ENCODE data around the gene PCID2.

Gene PCID2

GRCh38 chr13:113202912-113203311 is 5.6 kb downstream of the PCID2 start:
- no peaks in the 10 kb centered on the region for H3K9me3 ChIP-seq (ENCODE audit: control insufficient read depth, low read depth, low read length)
- H3K4me1 ChIP-seq (ENCODE audit: control insufficient read depth, low read depth, low read length), result peaks cover 6% of the 10 kb centered on the region
- no peak overlapping the region for H3K9ac ChIP-seq (ENCODE audit: low read length)
- peaks cover 37% of the 10 kb centered on the region for H3K36me3 ChIP-seq (ENCODE audit: control insufficient read depth, low read depth, low read length)
- H3K4me3 ChIP-seq (ENCODE audit: low read length), result no peak overlapping the region
- H3K27ac ChIP-seq (ENCODE audit: low read length), result no peak overlapping the region
- H3K27me3 ChIP-seq (ENCODE audit: control insufficient read depth, insufficient read depth, low read length), result no peaks in the 10 kb centered on the region

DNA sequence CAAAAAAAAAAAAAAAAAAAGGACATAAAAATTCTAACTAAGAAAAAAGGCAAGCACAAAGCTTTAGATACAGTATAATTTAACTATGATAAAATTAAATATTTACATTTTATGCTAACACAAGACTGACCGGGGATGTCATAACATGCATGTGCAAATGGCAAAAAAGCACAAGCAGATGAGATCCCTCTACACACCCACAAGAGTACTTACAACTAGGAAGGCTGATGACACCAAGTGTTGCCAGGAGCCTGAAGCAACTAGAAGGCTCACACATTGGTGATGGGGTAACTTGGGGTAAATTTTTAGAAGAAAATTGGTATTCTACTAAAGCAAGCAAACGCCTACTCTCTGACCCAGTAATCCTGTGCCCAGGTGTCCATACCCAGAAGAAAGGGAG is 6.7 kb downstream of the PCID2 start:
- Histone ChIP-seq H3K9me3 (ENCODE audit: control insufficient read depth, low read depth, low read length) (no peaks in the 10 kb centered on the region), H3K9ac (ENCODE audit: low read length) (no peak overlapping the region), H3K36me3 (ENCODE audit: control insufficient read depth, low read depth, low read length) (peaks cover 44% of the 10 kb centered on the region), H3K27me3 (ENCODE audit: control insufficient read depth, insufficient read depth, low read length) (no peaks in the 10 kb centered on the region), H3K27ac (ENCODE audit: low read length) (no peak overlapping the region), H3K4me1 (ENCODE audit: control insufficient read depth, low read depth, low read length) (no peaks in the 10 kb centered on the region), H3K4me3 (ENCODE audit: low read length) (no peak overlapping the region)

DNA sequence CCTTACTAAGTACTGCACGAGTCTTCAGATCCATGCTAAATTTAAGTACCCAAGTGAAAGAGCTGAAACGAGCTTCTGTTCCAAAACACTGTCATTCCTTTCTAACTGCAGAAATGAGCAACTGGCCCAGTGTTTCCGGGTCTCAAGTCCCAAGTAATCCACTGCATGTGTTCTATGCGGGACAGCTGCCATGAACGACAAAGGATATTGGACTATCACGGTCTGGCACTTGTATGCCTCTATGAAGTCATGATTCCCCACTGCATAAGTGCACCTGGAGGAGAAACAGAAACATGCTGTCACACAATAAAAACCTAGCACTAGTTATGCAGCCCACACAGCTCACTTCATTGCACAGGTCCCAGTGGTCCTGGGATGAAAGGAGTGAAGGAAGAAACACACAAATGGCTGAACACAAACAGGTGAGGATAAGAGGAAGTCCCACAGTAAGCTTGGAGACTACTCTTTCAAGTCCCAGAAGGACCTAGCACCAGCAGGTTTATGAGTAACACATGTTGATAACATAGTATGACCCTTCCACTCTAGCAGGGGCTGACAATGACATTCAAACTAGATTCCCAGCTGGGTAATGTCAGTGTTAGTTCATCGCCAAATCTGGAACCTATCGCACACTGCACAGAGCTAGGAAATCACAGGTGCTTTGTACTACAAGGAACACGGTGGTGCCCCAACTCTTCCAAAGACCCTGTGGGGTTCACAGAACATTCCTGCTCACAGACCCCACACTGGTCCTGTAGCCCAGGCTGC is 11.3 kb downstream of the PCID2 start:
- H3K4me1 ChIP-seq (ENCODE audit: control insufficient read depth, low read depth, low read length), result no peaks in the 10 kb centered on the region
- H3K36me3 ChIP-seq (ENCODE audit: control insufficient read depth, low read depth, low read length), result peaks cover 74% of the 10 kb centered on the region
- H3K4me3 ChIP-seq (ENCODE audit: low read length), result no peak overlapping the region
- H3K27ac ChIP-seq (ENCODE audit: low read length), result no peak overlapping the region
- H3K27me3 ChIP-seq (ENCODE audit: control insufficient read depth, insufficient read depth, low read length), result no peaks in the 10 kb centered on the region
- no peak overlapping the region for H3K9ac ChIP-seq (ENCODE audit: low read length)
- no peaks in the 10 kb centered on the region for H3K9me3 ChIP-seq (ENCODE audit: control insufficient read depth, low read depth, low read length)

GRCh38 chr13:113195360-113195759 is 13.1 kb downstream of the PCID2 start:
- Histone ChIP-seq H3K4me1 (ENCODE audit: control insufficient read depth, low read depth, low read length) (no peaks in the 10 kb centered on the region), H3K4me3 (ENCODE audit: low read length) (no peak overlapping the region), H3K27ac (ENCODE audit: low read length) (no peak overlapping the region), H3K9me3 (ENCODE audit: control insufficient read depth, low read depth, low read length) (no peaks in the 10 kb centered on the region), H3K9ac (ENCODE audit: low read length) (no peak overlapping the region), H3K27me3 (ENCODE audit: control insufficient read depth, insufficient read depth, low read length) (no peaks in the 10 kb centered on the region), H3K36me3 (ENCODE audit: control insufficient read depth, low read depth, low read length) (peaks cover 83% of the 10 kb centered on the region)

DNA sequence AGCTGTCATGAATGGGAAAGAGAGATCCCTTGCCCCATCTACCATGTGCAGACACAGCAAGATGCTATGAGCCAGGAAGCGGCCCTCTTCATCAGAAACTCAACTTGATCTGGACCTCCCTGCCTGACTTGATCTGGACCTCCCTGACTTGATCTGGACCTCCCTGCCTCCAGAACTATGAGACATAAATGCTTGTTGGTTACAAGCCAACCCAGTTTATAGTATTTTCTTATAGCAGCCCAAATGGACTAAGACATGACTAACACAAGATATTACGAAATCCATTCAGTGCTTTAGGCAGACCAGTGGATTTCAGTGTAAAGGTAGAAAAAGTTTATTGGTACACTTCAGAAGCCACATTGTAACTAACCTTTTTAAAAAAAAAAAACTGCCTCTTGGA is 15.6 kb downstream of the PCID2 start:
- Histone ChIP-seq H3K36me3 (ENCODE audit: control insufficient read depth, low read depth, low read length) (peaks cover 78% of the 10 kb centered on the region), H3K27me3 (ENCODE audit: control insufficient read depth, insufficient read depth, low read length) (no peaks in the 10 kb centered on the region), H3K27ac (ENCODE audit: low read length) (no peak overlapping the region), H3K9me3 (ENCODE audit: control insufficient read depth, low read depth, low read length) (no peaks in the 10 kb centered on the region), H3K9ac (ENCODE audit: low read length) (no peak overlapping the region), H3K4me1 (ENCODE audit: control insufficient read depth, low read depth, low read length) (no peaks in the 10 kb centered on the region), H3K4me3 (ENCODE audit: low read length) (no peak overlapping the region)

GRCh38 chr13:113192279-113192678 is 16.2 kb downstream of the PCID2 start:
- Histone ChIP-seq H3K27ac (ENCODE audit: low read length) (no peak overlapping the region), H3K36me3 (ENCODE audit: control insufficient read depth, low read depth, low read length) (peaks cover 78% of the 10 kb centered on the region), H3K27me3 (ENCODE audit: control insufficient read depth, insufficient read depth, low read length) (no peaks in the 10 kb centered on the region), H3K9me3 (ENCODE audit: control insufficient read depth, low read depth, low read length) (no peaks in the 10 kb centered on the region), H3K4me1 (ENCODE audit: control insufficient read depth, low read depth, low read length) (no peaks in the 10 kb centered on the region), H3K9ac (ENCODE audit: low read length) (no peak overlapping the region), H3K4me3 (ENCODE audit: low read length) (no peak overlapping the region)

DNA sequence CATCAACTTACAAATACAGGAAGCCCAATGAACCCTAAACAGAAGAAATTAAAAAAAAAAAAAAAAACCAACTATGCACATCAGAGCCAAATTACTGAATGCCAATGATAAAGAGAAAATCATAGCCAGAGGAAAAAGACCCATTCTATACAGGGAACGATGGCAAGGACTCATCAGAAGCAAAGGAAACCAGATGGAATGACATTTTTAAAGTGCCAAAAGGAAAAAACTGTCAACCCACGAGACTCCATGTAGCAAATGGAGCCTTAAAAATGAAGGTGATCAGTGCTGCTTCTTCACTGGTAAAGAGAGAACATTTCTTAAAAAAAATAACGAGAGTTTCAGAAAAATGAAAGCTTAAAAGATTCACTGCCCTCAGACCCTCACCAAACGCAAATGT is 18.3 kb downstream of the PCID2 start:
- H3K27me3 ChIP-seq (ENCODE audit: control insufficient read depth, insufficient read depth, low read length), result no peaks in the 10 kb centered on the region
- H3K9me3 ChIP-seq (ENCODE audit: control insufficient read depth, low read depth, low read length), result no peaks in the 10 kb centered on the region
- H3K36me3 ChIP-seq (ENCODE audit: control insufficient read depth, low read depth, low read length), result peaks cover 65% of the 10 kb centered on the region
- H3K4me1 ChIP-seq (ENCODE audit: control insufficient read depth, low read depth, low read length), result no peaks in the 10 kb centered on the region
- no peak overlapping the region for H3K27ac ChIP-seq (ENCODE audit: low read length)
- no peak overlapping the region for H3K4me3 ChIP-seq (ENCODE audit: low read length)
- H3K9ac ChIP-seq (ENCODE audit: low read length), result no peak overlapping the region

GRCh38 chr13:113187883-113188665 is 20.4 kb downstream of the PCID2 start:
- Histone ChIP-seq H3K4me3 (ENCODE audit: low read length) (no peak overlapping the region), H3K27ac (ENCODE audit: low read length) (no peak overlapping the region), H3K9ac (ENCODE audit: low read length) (no peak overlapping the region)

DNA sequence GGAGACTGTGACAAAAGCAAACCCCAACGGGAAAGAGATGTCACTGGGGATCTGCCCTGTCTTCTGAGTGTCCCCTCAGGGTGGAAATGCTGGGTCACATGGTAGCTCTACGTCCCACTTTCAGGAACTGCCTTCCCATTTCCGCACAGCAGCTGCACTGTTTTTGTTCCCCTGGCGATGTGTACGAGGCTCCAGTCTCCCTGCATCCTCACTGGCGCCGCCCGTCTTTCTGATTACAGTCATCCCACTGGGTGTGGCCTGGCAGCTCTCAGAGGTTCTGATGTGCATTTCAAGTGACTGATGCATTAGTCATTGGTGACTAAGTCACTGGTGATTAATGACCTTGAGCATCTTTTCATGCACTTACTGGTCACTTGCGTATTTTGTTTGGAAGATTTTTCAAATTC is 21.2 kb downstream of the PCID2 start:
- Histone ChIP-seq H3K27me3 (ENCODE audit: control insufficient read depth, insufficient read depth, low read length) (no peaks in the 10 kb centered on the region), H3K27ac (ENCODE audit: low read length) (no peak overlapping the region), H3K4me3 (ENCODE audit: low read length) (no peak overlapping the region), H3K36me3 (ENCODE audit: control insufficient read depth, low read depth, low read length) (peaks cover 62% of the 10 kb centered on the region), H3K9me3 (ENCODE audit: control insufficient read depth, low read depth, low read length) (no peaks in the 10 kb centered on the region), H3K9ac (ENCODE audit: low read length) (no peak overlapping the region), H3K4me1 (ENCODE audit: control insufficient read depth, low read depth, low read length) (no peaks in the 10 kb centered on the region)

More at GRCh38 chr13:113187883-113188665, 20.4 kb downstream of the PCID2 start:
- H3K27me3 ChIP-seq (ENCODE audit: control insufficient read depth, insufficient read depth, low read length), result no peaks in the 10 kb centered on the region
- no peaks in the 10 kb centered on the region for H3K9me3 ChIP-seq (ENCODE audit: control insufficient read depth, low read depth, low read length)
- H3K4me1 ChIP-seq (ENCODE audit: control insufficient read depth, low read depth, low read length), result no peaks in the 10 kb centered on the region
- peaks cover 65% of the 10 kb centered on the region for H3K36me3 ChIP-seq (ENCODE audit: control insufficient read depth, low read depth, low read length)

DNA sequence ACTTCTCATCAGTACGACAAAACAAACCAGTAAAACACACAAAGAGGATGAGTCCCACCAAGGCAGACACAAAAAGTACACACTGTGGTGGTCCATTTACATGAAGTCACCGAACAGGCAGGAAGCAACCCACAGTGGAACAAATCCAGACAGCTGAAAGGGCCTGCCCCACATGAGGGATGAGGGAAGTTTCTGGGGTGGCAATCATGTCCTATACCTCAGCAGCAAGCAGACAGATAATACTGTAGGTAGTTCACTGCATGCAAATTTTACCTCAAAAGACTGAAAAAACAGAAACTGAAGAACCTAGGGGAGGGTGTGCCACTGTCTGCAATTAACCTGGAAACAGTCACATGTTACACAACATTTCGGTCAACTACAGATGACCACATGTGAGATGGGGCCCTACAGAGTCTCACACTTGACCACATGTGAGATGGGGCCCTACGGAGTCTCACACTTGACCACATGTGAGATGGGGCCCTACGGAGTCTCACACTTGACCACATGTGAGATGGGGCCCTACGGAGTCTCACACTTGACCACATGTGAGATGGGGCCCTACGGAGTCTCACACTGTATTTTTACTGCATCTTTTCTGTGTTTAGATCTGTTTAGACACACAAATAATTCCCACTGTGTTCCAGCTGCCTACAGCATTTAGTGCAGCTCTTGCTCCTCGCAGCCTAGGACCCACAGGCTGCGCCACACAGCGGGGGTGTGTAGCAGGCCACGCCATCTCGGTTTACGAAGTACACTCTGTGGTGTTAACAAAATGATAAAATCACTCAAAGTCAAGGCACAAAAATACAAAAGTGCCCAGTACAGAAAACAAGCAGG is 22.2 kb downstream of the PCID2 start:
- no peaks in the 10 kb centered on the region for H3K4me1 ChIP-seq (ENCODE audit: control insufficient read depth, low read depth, low read length)
- peaks cover 65% of the 10 kb centered on the region for H3K36me3 ChIP-seq (ENCODE audit: control insufficient read depth, low read depth, low read length)
- H3K27ac ChIP-seq (ENCODE audit: low read length), result no peak overlapping the region
- no peaks in the 10 kb centered on the region for H3K9me3 ChIP-seq (ENCODE audit: control insufficient read depth, low read depth, low read length)
- H3K4me3 ChIP-seq (ENCODE audit: low read length), result no peak overlapping the region
- no peak overlapping the region for H3K9ac ChIP-seq (ENCODE audit: low read length)
- no peaks in the 10 kb centered on the region for H3K27me3 ChIP-seq (ENCODE audit: control insufficient read depth, insufficient read depth, low read length)
